Measurements from ENCODE around the gene ZNF497.

GRCh38 chr19:58385891-58386575 is 23.5 kb upstream of the ZNF497 start:
- no peak for TF ChIP-seq CTCF (IDR thresholded peaks at IDR 0.05)
- no peak for TF ChIP-seq POLR2A (IDR thresholded peaks at IDR 0.05)

Measured in lower leg skin (tissue), 3 donors.